Endodermal cell (in vitro differentiated cells): ENCODE results near the gene MMP13. TPM values are rescaled to one million over a fixed set of nuclear protein-coding genes. Genes with fewer than 3 reads are reported as not detected.

Experiments
- DNase-seq: peaks from one replicate; pipeline ENCODE4 v3.0.0-alpha.2; 2017
- H3K27ac ChIP-seq: 2 replicates; pipeline ENCODE4 v1.5.1; 2013; ENCODE audit warnings: mild to moderate bottlenecking, low read depth, low read length, moderate library complexity
- H3K27me3 ChIP-seq: 2 replicates; pipeline ENCODE4 v1.6.1; 2013; ENCODE audit warnings: mild to moderate bottlenecking, low read length, moderate library complexity; ENCODE audit not compliant: insufficient read depth, control insufficient read depth, poor library complexity, severe bottlenecking
- H3K36me3 ChIP-seq: 2 replicates; pipeline ENCODE4 v1.7.0; 2013; ENCODE audit warnings: mild to moderate bottlenecking, low read length, moderate library complexity; ENCODE audit not compliant: control insufficient read depth, insufficient read depth
- H3K4me1 ChIP-seq: one replicate; pipeline ENCODE4 v1.7.0; 2013; ENCODE audit warnings: low read length; ENCODE audit not compliant: control insufficient read depth, insufficient read depth
- H3K4me3 ChIP-seq: 2 replicates; pipeline ENCODE4 v1.5.1; 2013; ENCODE audit warnings: mild to moderate bottlenecking, low read length, moderate library complexity
- H3K9ac ChIP-seq: 2 replicates; pipeline ENCODE4 v1.6.1; 2013; ENCODE audit warnings: mild to moderate bottlenecking, low read length, moderate library complexity; ENCODE audit not compliant: poor library complexity, severe bottlenecking; ENCODE audit errors: extremely low read depth
- H3K9me3 ChIP-seq: 2 replicates; pipeline ENCODE4 v1.6.1; 2013; ENCODE audit warnings: mild to moderate bottlenecking, low read length, moderate library complexity; ENCODE audit not compliant: control insufficient read depth
- H3K27ac Mint-ChIP-seq: 2 replicates; pipeline ENCODE4 v1.8.0; 2020; ENCODE audit warnings: mixed read lengths
- H3K27me3 Mint-ChIP-seq: 2 replicates; pipeline ENCODE4 v1.8.0; 2021; ENCODE audit warnings: mild to moderate bottlenecking, mixed read lengths; ENCODE audit not compliant: insufficient read depth
- H3K36me3 Mint-ChIP-seq: 2 replicates; pipeline ENCODE4 v1.8.0; 2020; ENCODE audit warnings: low read depth, mixed read lengths
- H3K4me1 Mint-ChIP-seq: 2 replicates; pipeline ENCODE4 v1.8.0; 2020; ENCODE audit warnings: mixed read lengths
- H3K4me3 Mint-ChIP-seq: 2 replicates; pipeline ENCODE4 v1.8.0; 2020; ENCODE audit warnings: mild to moderate bottlenecking, moderate library complexity, mixed read lengths
- H3K9me3 Mint-ChIP-seq: 2 replicates; pipeline ENCODE4 v1.8.0; 2020; ENCODE audit warnings: mild to moderate bottlenecking, mixed read lengths
- WGBS, 2 experiments: methylation state at CpG; one replicate each; pipeline versions ENCODE4 v1.1.5 to v1.1.7; 2013; ENCODE audit warnings: missing lambda C conversion rate in 2 of 2, mixed read lengths in 1 of 2; ENCODE audit not compliant: insufficient coverage in 1 of 2, insufficient read length in 1 of 2; 5-methylcytosine and 5-hydroxymethylcytosine counted together
- total RNA-seq, 2 donors: library from RNA; stranded (reverse); fragmentation: NEBNext Ultra II Directional in 1 of 2; extraction: Animal tissue kit (Norgen Biotek cat#: 25700) in 1 of 2; gene quantifications; 2 replicates in 1 of 2; 3 replicates in 1 of 2; pipeline ENCODE4 v1.2.1, GENCODE V29; 2021
- TF ChIP-seq, protein P1 (sequence below): fragments of 200-600 bp; sonication (generic); conservative IDR thresholded peaks from 2 replicates; pipeline ENCODE4 v1.5.0; 2021; ENCODE audit warnings: antibody characterized with exemption, mild to moderate bottlenecking

The MMP13 gene
- total RNA-seq, 2 donors from 2014 or later: not detected

DNA sequence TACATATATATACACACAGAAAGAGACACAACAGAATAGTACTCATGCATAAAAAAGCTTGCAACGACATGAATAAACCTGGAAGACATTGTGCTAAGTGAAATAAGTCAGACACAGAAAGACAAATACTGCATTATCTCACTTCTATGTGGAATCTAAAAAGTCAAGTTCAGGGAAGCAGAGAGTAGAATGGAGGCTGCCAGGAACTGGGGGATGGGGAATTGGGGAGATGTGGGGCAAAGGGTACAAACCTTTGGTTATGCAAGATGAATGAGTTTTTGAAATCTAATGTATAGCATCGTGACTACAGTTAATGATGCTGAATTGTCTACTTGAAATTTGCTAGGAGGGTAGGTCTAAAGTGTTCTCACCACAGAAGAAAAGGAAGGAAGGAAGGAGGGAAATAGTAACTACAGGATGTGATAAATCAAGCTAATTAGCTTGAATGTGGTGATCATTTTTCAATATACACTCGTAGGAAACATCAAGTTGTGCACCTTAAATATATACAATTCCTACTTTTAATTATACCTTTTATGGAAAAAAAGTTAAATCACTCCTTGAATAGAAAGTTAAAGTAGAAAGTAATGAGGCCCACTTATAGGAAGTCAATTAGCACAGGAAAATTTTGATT is 33.8 kb downstream of the MMP13 start:
- Mint-ChIP-seq H3K27ac (no peak overlapping the region), H3K4me1 (no peaks in the 10 kb centered on the region), H3K36me3 (no peaks in the 10 kb centered on the region), H3K4me3 (no peak overlapping the region), H3K9me3 (no peaks in the 10 kb centered on the region), H3K27me3 (no peaks in the 10 kb centered on the region)
- H3K9ac ChIP-seq: no peak overlapping the region
- TF ChIP-seq, protein P1, sequence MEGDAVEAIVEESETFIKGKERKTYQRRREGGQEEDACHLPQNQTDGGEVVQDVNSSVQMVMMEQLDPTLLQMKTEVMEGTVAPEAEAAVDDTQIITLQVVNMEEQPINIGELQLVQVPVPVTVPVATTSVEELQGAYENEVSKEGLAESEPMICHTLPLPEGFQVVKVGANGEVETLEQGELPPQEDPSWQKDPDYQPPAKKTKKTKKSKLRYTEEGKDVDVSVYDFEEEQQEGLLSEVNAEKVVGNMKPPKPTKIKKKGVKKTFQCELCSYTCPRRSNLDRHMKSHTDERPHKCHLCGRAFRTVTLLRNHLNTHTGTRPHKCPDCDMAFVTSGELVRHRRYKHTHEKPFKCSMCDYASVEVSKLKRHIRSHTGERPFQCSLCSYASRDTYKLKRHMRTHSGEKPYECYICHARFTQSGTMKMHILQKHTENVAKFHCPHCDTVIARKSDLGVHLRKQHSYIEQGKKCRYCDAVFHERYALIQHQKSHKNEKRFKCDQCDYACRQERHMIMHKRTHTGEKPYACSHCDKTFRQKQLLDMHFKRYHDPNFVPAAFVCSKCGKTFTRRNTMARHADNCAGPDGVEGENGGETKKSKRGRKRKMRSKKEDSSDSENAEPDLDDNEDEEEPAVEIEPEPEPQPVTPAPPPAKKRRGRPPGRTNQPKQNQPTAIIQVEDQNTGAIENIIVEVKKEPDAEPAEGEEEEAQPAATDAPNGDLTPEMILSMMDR: no peak
- no peak overlapping the region for H3K4me3 ChIP-seq
- WGBS, 2 experiments: 90 to 100% methylated on average over 1 to 2 of the region's 3 CpGs
- no peak for DNase-seq
- H3K27me3 ChIP-seq: no peaks in the 10 kb centered on the region
- H3K4me1 ChIP-seq: no peaks in the 10 kb centered on the region
- no peaks in the 10 kb centered on the region for H3K9me3 ChIP-seq
- no peaks in the 10 kb centered on the region for H3K36me3 ChIP-seq
- H3K27ac ChIP-seq: no peak overlapping the region

DNA sequence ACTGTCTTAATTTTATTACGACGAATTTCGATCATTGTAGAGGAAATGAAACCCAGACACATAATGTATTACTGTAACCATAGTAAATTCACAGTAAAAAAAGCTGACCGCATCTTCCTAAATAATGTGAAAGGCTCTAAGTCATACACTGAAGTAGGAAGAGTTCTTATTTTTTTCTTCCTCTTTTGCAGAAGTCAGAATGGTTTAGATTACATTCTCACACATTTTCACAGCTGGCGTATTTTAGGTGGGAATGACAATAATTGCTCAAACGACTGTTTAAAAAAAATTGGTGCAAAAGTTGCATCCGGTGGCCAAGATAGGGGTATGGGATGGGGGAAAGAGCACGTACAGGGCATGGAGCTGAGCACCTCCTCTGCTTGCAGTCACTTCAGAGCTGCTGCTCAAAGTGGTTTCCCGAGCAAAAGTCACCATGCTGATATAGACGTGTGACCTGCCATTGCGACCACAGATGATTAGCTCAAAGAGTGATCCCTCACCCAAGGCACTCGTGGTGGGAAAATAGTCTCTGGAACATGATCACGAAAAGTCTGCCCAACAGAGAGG is 35.3 kb downstream of the MMP13 start:
- Mint-ChIP-seq H3K27ac (no peak overlapping the region), H3K4me1 (no peaks in the 10 kb centered on the region), H3K27me3 (no peaks in the 10 kb centered on the region), H3K36me3 (no peaks in the 10 kb centered on the region), H3K9me3 (no peaks in the 10 kb centered on the region), H3K4me3 (no peak overlapping the region)
- TF ChIP-seq, protein P1: no peak
- DNase-seq: no peak
- Histone ChIP-seq H3K27ac (no peak overlapping the region), H3K27me3 (no peaks in the 10 kb centered on the region), H3K9ac (no peak overlapping the region), H3K4me3 (no peak overlapping the region), H3K4me1 (no peaks in the 10 kb centered on the region), H3K36me3 (no peaks in the 10 kb centered on the region), H3K9me3 (no peaks in the 10 kb centered on the region)
- 91 to 92% methylated on average over 8 to 13 of the region's 13 CpGs for WGBS, 2 experiments

DNA sequence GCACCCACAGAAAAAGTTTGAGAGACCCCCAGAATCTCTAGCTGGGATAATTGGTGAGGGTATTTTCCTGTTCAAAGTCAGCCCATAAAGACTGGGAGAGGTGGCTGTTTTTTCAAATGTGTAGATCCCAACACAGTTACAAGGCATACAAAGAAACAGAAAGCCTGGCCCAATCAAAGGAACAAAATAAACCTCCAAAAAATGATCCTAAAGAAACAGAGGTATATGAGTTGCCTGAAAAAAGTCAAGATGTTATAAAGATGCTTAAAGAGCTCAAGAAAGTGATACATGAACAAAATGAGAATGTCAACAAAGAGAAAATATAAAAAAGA is 40.5 kb downstream of the MMP13 start:
- TF ChIP-seq, protein P1: peak; percentile 25
- Mint-ChIP-seq H3K27ac (no peak overlapping the region), H3K4me1 (peaks cover 22% of the 10 kb centered on the region), H3K36me3 (no peaks in the 10 kb centered on the region), H3K4me3 (no peak overlapping the region), H3K9me3 (peaks cover 17% of the 10 kb centered on the region), H3K27me3 (no peaks in the 10 kb centered on the region)
- H3K4me3 ChIP-seq: no peak overlapping the region
- H3K36me3 ChIP-seq: no peaks in the 10 kb centered on the region
- DNase-seq: no peak
- no peak overlapping the region for H3K27ac ChIP-seq
- H3K4me1 ChIP-seq: no peaks in the 10 kb centered on the region
- no peak overlapping the region for H3K9ac ChIP-seq
- peaks cover 13% of the 10 kb centered on the region for H3K9me3 ChIP-seq
- no peaks in the 10 kb centered on the region for H3K27me3 ChIP-seq
